ENCODE data around the gene HSF5. TPM values are rescaled to one million over a fixed set of nuclear protein-coding genes. Genes with fewer than 3 reads are reported as not detected.

Gene HSF5
- total RNA-seq, 6 experiments from 2014 or later = 0.06 to 0.18 (median 0.10) TPM; not detected in 1

GRCh38 chr17:58375811-58376210 is 112.4 kb downstream of the HSF5 start:
- H3K27ac ChIP-seq = no peak overlapping the region
- no peaks in the 10 kb centered on the region for H3K36me3 ChIP-seq
- no peak overlapping the region for H3K4me3 ChIP-seq
- H3K4me1 ChIP-seq = peaks cover 0 to 12% (median 7%) of the 10 kb centered on the region in 4 donors
- H3K27me3 ChIP-seq = no peaks in the 10 kb centered on the region
- no CpG with 5 or more reads among the region's 2 CpGs for WGBS (ENCODE audit: insufficient coverage, low coverage, low lambda C conversion rate, missing lambda C conversion rate)
- DNase-seq (no peak), ATAC-seq (peak in 1 of 4 donors; percentile 23)
- intact Hi-C loops (cut with DNase I) = loop anchor here in 1 of 2 donors (10.0 kb wide), 1 partner anchor 51 kb away; the partner anchor contains the start of gene TSPOAP1
- no peaks in the 10 kb centered on the region for H3K9me3 ChIP-seq
- TF ChIP-seq CTCF (IDR thresholded peaks at IDR 0.05) = no peak
- no peak for TF ChIP-seq POLR2A (IDR thresholded peaks at IDR 0.05)

GRCh38 chr17:58375256-58375655 is 113.0 kb downstream of the HSF5 start:
- peaks cover 0 to 10% (median 5%) of the 10 kb centered on the region in 4 donors for H3K4me1 ChIP-seq
- ATAC-seq = no peak

GRCh38 chr17:58373923-58374322 is 114.3 kb downstream of the HSF5 start:
- no peaks in the 10 kb centered on the region for H3K27me3 ChIP-seq

More at GRCh38 chr17:58375256-58375655, 113.0 kb downstream of the HSF5 start:
- TF ChIP-seq POLR2A (IDR thresholded peaks at IDR 0.05) (no peak), CTCF (IDR thresholded peaks at IDR 0.05) (no peak)
- no peaks in the 10 kb centered on the region for H3K9me3 ChIP-seq
- intact Hi-C loops (cut with DNase I) = loop anchor here in 1 of 2 donors (10.0 kb wide), 1 partner anchor 50 kb away; the partner anchor contains the start of gene TSPOAP1
- no peak for DNase-seq
- H3K4me3 ChIP-seq = no peak overlapping the region
- WGBS (ENCODE audit: insufficient coverage, low coverage, low lambda C conversion rate, missing lambda C conversion rate) = 64% methylated on average over 5 of the region's 5 CpGs
- no peaks in the 10 kb centered on the region for H3K36me3 ChIP-seq
- no peaks in the 10 kb centered on the region for H3K27me3 ChIP-seq
- no peak overlapping the region for H3K27ac ChIP-seq

GRCh38 chr17:58373003-58373402 is 115.2 kb downstream of the HSF5 start:
- Histone ChIP-seq H3K27me3 (no peaks in the 10 kb centered on the region), H3K4me1 (peaks cover 0 to 23% (median 9%) of the 10 kb centered on the region in 4 donors), H3K36me3 (no peaks in the 10 kb centered on the region), H3K4me3 (no peak overlapping the region), H3K27ac (no peak overlapping the region), H3K9me3 (no peaks in the 10 kb centered on the region)
- 82% methylated on average over 1 of the region's 5 CpGs for WGBS (ENCODE audit: insufficient coverage, low coverage, low lambda C conversion rate, missing lambda C conversion rate)
- DNase-seq = no peak
- TF ChIP-seq POLR2A (IDR thresholded peaks at IDR 0.05) = no peak
- no peak for TF ChIP-seq CTCF (IDR thresholded peaks at IDR 0.05)
- ATAC-seq = no peak
- intact Hi-C loops (cut with DNase I) = loop anchor here in 1 of 2 donors (10.0 kb wide), 1 partner anchor 48 kb away; the partner anchor contains the start of gene TSPOAP1

More at GRCh38 chr17:58373923-58374322, 114.3 kb downstream of the HSF5 start:
- ATAC-seq = no peak
- Histone ChIP-seq H3K36me3 (no peaks in the 10 kb centered on the region), H3K4me3 (no peak overlapping the region), H3K4me1 (peaks cover 0 to 17% (median 8%) of the 10 kb centered on the region in 4 donors), H3K27ac (no peak overlapping the region), H3K9me3 (no peaks in the 10 kb centered on the region)
- DNase-seq = no peak
- intact Hi-C loops (cut with DNase I) = loop anchor here in 1 of 2 donors (10.0 kb wide), 1 partner anchor 49 kb away; the partner anchor contains the start of gene TSPOAP1
- 87% methylated on average over 1 of the region's 1 CpG for WGBS (ENCODE audit: insufficient coverage, low coverage, low lambda C conversion rate, missing lambda C conversion rate)
- TF ChIP-seq POLR2A (IDR thresholded peaks at IDR 0.05) = no peak

GRCh38 chr17:58371300-58371950 is 116.8 kb downstream of the HSF5 start:
- intact Hi-C loops (cut with DNase I) = loop anchor here in 1 of 2 donors (10.0 kb wide), 1 partner anchor 47 kb away; the partner anchor contains the start of gene TSPOAP1
- DNase-seq = no peak
- 81% methylated on average over 2 of the region's 6 CpGs for WGBS (ENCODE audit: insufficient coverage, low coverage, low lambda C conversion rate, missing lambda C conversion rate)
- Histone ChIP-seq H3K27me3 (no peaks in the 10 kb centered on the region), H3K27ac (no peak overlapping the region), H3K9me3 (no peaks in the 10 kb centered on the region), H3K4me1 (peaks cover 0 to 34% (median 9%) of the 10 kb centered on the region in 4 donors), H3K4me3 (no peak overlapping the region), H3K36me3 (no peaks in the 10 kb centered on the region)
- no peak for TF ChIP-seq POLR2A (IDR thresholded peaks at IDR 0.05)
- TF ChIP-seq CTCF (IDR thresholded peaks at IDR 0.05) = no peak
- ATAC-seq = no peak
